Measurements from ENCODE around the gene TOR1AIP1. TPM values are rescaled to one million over a fixed set of nuclear protein-coding genes. Genes with fewer than 3 reads are reported as not detected.

The TOR1AIP1 gene
- polyA plus RNA-seq, 1 experiment: 16.4 TPM

DNA sequence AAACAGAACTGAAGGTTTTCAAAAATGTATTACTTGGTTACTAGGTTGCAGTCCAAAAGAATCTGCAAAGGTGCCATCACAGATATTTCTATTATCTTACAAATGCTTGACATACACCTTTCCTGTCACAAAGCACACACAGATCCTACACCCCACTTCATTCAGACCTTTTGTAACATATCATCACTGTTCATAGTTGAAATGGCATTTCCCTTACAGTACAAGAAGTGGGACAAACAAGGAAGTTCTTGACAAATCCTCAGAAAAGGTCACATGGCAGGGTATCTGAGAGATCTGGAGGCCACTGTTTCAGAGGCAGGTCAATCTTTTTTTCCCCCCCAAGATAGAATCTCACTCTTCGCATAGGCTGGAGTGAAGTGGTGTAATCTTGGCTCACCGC, 25.8 kb upstream of the TOR1AIP1 start:
- TF ChIP-seq, protein P1, sequence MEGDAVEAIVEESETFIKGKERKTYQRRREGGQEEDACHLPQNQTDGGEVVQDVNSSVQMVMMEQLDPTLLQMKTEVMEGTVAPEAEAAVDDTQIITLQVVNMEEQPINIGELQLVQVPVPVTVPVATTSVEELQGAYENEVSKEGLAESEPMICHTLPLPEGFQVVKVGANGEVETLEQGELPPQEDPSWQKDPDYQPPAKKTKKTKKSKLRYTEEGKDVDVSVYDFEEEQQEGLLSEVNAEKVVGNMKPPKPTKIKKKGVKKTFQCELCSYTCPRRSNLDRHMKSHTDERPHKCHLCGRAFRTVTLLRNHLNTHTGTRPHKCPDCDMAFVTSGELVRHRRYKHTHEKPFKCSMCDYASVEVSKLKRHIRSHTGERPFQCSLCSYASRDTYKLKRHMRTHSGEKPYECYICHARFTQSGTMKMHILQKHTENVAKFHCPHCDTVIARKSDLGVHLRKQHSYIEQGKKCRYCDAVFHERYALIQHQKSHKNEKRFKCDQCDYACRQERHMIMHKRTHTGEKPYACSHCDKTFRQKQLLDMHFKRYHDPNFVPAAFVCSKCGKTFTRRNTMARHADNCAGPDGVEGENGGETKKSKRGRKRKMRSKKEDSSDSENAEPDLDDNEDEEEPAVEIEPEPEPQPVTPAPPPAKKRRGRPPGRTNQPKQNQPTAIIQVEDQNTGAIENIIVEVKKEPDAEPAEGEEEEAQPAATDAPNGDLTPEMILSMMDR (IDR thresholded peaks at IDR 0.05; ENCODE audit: insufficient read depth, low read depth, low read length): no peak
- Histone ChIP-seq H3K36me3 (ENCODE audit: control insufficient read depth, insufficient read depth, low read length) (peaks cover 1% of the 10 kb centered on the region; the same call in 1 of the 2 replicates), H3K27me3 (ENCODE audit: control insufficient read depth, insufficient read depth, low read length) (no peaks in the 10 kb centered on the region), H3K4me3 (ENCODE audit: low read depth, low read length) (no peak overlapping the region)
- ChIA-PET CTCF (interaction anchor here (1.0 kb wide), 1 partner anchor 11 kb away, joined by 4 read pairs; no protein-coding TSS in a partner anchor), POLR2A (no interaction called here)
- DNase-seq (ENCODE audit: low read depth): no peak

DNA sequence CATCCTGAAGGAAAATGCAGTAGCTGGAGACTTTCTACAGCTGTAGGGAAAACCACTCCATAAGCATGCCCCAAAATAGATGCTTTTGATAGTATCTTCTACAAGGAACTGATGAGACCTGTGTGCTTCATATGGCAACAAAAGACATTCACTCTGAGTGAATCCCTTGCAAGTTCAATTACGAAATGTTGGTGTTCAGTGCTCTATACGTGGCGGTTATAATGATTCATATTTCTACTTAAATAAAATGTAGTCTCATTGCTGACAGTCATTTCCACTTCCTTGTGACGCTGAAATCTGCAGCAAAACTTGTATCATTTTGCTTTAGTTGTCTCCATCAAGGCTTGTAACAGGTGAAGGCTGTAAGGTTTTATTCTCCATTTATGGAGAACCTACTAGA, 25.1 kb upstream of the TOR1AIP1 start:
- TF ChIP-seq, protein P1 (IDR thresholded peaks at IDR 0.05; ENCODE audit: insufficient read depth, low read depth, low read length): no peak
- ChIA-PET POLR2A (no interaction called here), CTCF (interaction anchor here (1.0 kb wide), 1 partner anchor 10 kb away, joined by 4 read pairs; no protein-coding TSS in a partner anchor)
- Histone ChIP-seq H3K4me3 (ENCODE audit: low read depth, low read length) (no peak overlapping the region), H3K36me3 (ENCODE audit: control insufficient read depth, insufficient read depth, low read length) (peaks cover 1% of the 10 kb centered on the region; the same call in 1 of the 2 replicates), H3K27me3 (ENCODE audit: control insufficient read depth, insufficient read depth, low read length) (no peaks in the 10 kb centered on the region)
- DNase-seq (ENCODE audit: low read depth): no peak

DNA sequence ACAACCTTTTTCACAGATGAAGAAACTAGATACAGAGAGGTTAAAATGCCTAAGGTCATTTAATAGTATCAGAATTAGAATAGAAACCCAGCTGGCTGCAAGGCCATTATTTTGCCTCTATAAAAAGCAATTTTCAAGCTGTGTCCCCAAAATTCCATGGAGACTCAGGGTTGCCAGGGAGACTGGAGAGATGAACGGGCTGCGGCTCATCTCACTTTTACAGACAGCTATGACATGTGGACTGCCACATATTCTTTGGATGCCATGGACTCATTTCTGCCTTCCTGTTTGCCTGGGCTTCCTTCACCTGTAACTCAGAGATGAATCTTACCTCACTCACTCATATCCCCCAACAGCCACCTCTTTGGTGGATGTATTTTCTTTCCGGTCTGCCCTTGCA, 21.4 kb upstream of the TOR1AIP1 start:
- no peak overlapping the region for H3K4me3 ChIP-seq (ENCODE audit: low read depth, low read length)
- ChIA-PET CTCF (interaction anchor here (1.2 to 2.0 kb wide), 4 partner anchors 15 to 318 kb away, joined by 3 to 7 read pairs (median 4); no protein-coding TSS in a partner anchor), POLR2A (no interaction called here)
- H3K27me3 ChIP-seq (ENCODE audit: control insufficient read depth, insufficient read depth, low read length): no peaks in the 10 kb centered on the region
- TF ChIP-seq, protein P1 (IDR thresholded peaks at IDR 0.05; ENCODE audit: insufficient read depth, low read depth, low read length): no peak
- peaks cover 4% of the 10 kb centered on the region for H3K36me3 ChIP-seq (ENCODE audit: control insufficient read depth, insufficient read depth, low read length)
- no peak for DNase-seq (ENCODE audit: low read depth)

DNA sequence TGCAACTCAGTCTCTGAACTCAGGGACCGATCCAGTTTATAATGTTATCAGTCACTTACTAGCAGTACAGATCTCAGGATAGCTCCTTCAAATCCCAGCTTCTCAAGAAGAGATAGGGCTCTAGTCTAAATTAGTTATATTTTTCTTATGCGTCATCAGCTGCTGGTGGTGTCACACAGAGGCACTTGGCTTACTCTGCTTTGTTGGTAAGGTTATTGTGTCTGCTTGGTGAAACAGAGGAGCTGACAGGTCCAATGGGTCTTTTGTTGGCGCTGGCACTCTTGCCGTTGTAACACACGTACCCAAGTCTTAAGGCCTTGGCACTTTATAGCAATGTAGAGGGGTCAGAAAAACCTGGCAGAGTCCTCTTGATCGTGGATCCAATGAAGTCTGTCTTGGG, 16.7 kb upstream of the TOR1AIP1 start:
- no peak for DNase-seq (ENCODE audit: low read depth)
- ChIA-PET CTCF (interaction anchor here (0.8 to 6.1 kb wide), 5 partner anchors 46 to 320 kb away, joined by 3 to 77 read pairs (median 4); no protein-coding TSS in a partner anchor), POLR2A (no interaction called here)
- Histone ChIP-seq H3K4me3 (ENCODE audit: low read depth, low read length) (no peak overlapping the region), H3K27me3 (ENCODE audit: control insufficient read depth, insufficient read depth, low read length) (no peaks in the 10 kb centered on the region), H3K36me3 (ENCODE audit: control insufficient read depth, insufficient read depth, low read length) (peaks cover 7% of the 10 kb centered on the region)
- TF ChIP-seq, protein P1 (IDR thresholded peaks at IDR 0.05; ENCODE audit: insufficient read depth, low read depth, low read length): no peak

DNA sequence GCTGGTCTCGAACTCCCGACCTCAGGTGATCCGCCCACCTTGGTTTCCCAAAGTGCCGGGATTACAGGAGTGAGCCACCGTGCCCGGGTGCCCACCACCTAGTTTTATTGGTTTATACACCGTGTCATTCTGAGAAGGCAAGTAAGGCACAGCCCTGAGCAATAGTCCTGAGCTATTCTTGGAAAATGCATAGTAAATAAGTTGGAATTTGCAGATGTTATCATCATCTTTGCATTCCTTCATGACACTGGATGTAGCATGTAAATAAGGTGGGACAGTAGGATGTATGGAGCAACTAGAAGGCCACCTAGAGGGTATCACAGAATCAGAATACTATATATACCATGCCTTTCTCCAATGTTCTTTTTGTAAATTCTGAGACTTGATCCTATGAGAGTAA, 15.5 kb upstream of the TOR1AIP1 start:
- ChIA-PET CTCF (interaction anchor here (1.1 to 6.1 kb wide), 11 partner anchors 11 to 611 kb away, joined by 3 to 77 read pairs (median 3); partner anchors contain the start of gene TOR1AIP2), POLR2A (interaction anchor here (0.6 kb wide), 1 partner anchor 160 kb away, joined by 3 read pairs; no protein-coding TSS in a partner anchor)
- no peaks in the 10 kb centered on the region for H3K27me3 ChIP-seq (ENCODE audit: control insufficient read depth, insufficient read depth, low read length)
- H3K36me3 ChIP-seq (ENCODE audit: control insufficient read depth, insufficient read depth, low read length): peaks cover 7% of the 10 kb centered on the region
- TF ChIP-seq, protein P1 (IDR thresholded peaks at IDR 0.05; ENCODE audit: insufficient read depth, low read depth, low read length): no peak
- no peak for DNase-seq (ENCODE audit: low read depth)
- no peak overlapping the region for H3K4me3 ChIP-seq (ENCODE audit: low read depth, low read length)
